OCI-LY3 (cell line): ENCODE data around the gene ACSF3.

Source experiments
- CTCF ChIP-seq: fragments of 200-600, 300-600 bp; sonication (generic); IDR thresholded peaks from 2 replicates; pipeline ENCODE4 v1.5.1; 2014; ENCODE audit warnings: antibody characterized with exemption, low read length, low read depth
- EZH2phosphoT487 ChIP-seq: fragments of 200-600 bp; shearing (Covaris generic); IDR thresholded peaks from 2 replicates; pipeline ENCODE4 v1.6.1; 2018; ENCODE audit warnings: antibody characterized with exemption, mixed run types, low read depth

- 0 out of 2 replicates have a peak, but pooled peaks have one; percentile 10 for TF ChIP-seq CTCF
- TF ChIP-seq EZH2phosphoT487 = no peak
These were observed 76.9 kb downstream of the ACSF3 start for GRCh38 chr16:89170346-89171215.
